ENCODE results near the gene TESK1.

Gene TESK1, protein sequence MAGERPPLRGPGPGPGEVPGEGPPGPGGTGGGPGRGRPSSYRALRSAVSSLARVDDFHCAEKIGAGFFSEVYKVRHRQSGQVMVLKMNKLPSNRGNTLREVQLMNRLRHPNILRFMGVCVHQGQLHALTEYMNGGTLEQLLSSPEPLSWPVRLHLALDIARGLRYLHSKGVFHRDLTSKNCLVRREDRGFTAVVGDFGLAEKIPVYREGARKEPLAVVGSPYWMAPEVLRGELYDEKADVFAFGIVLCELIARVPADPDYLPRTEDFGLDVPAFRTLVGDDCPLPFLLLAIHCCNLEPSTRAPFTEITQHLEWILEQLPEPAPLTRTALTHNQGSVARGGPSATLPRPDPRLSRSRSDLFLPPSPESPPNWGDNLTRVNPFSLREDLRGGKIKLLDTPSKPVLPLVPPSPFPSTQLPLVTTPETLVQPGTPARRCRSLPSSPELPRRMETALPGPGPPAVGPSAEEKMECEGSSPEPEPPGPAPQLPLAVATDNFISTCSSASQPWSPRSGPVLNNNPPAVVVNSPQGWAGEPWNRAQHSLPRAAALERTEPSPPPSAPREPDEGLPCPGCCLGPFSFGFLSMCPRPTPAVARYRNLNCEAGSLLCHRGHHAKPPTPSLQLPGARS

DNA sequence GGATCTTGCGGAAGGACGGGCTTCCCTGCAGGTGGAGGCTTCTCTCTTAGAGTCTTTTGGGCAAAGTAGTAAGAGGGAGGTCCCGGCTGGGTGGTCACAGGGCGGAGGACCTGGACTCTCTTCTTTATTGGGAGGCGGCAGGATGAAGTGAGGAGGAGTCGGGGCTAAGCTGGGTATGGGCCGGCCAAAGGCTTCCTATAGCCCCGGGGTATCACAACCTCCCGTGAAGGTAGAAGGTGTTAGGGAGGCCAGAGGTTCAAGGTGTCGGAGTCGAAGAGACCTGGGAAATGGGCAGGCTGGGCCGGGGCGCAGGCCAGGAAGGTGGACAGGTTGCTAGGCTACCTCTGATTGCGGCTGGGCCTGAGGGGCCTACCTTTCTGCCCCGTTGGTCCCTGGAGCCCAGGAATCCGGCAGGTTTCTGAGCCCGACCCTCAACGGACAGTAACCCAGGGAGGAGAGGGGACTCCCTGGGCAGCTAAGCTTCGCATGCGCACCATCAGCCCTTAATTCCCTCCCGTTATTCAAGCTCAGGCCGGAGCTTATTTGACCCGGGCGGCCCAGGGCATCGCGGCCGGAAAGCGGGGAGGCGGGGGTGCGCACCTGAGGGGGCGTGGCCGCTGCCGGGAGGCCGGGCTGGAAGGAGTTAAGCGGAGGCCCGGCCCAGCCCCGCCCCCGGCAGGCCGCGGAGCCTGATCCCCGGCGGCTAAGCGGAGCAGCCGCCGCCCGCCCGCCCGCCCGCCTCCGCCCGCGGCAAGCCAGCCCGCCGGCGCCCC, at the start of gene TESK1:
Gene TESK1, plus strand, starts transcription at position 685 of the 773 bp plus-strand sequence. CDS start 358 bp downstream, outside the sequence.
- in situ Hi-C loops (cut with MboI; ENCODE audit: low sequenced_read_pairs) = no loop called here

DNA sequence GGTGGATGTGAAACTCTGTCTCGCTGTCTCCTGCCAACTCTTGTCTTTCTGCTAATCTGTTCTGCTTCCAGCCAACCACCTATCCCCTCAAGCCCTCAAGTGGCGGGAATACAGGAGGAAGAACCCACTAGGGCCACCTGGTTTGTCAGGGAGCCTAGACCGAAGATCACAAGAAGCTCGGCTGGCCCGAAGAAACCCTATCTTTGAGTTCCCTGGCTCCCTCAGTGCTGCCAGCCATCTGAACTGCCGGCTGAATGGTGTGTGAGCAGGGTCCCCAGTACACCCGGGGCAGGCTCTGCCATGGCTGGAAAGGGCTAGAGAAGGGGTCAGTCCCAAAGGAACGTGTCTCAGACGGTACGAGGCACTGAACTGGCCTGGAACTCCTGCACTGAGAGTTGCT, 49.2 kb upstream of the TESK1 start:
- in situ Hi-C loops (cut with MboI; ENCODE audit: low sequenced_read_pairs) = no loop called here

DNA sequence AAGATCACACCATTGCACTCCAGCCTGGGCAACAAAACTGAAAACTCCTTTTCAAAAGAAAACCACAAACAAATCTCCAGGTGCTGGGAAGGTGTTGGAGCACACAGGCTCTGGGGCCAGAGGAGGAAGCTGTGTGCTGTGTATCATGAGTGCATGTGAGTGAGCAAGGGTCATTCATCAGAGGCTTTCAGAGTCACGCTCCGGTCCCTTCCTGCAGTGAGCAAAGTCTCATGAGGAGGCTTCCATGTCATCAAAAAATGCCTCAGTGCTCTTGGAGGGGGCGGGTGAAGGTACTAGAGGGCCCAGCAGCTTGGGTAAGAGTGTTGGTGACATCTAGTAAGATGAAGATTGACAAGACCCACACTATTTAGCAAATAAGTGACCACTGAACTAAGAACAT, 48.3 kb upstream of the TESK1 start:
- in situ Hi-C loops (cut with MboI; ENCODE audit: low sequenced_read_pairs) = no loop called here

DNA sequence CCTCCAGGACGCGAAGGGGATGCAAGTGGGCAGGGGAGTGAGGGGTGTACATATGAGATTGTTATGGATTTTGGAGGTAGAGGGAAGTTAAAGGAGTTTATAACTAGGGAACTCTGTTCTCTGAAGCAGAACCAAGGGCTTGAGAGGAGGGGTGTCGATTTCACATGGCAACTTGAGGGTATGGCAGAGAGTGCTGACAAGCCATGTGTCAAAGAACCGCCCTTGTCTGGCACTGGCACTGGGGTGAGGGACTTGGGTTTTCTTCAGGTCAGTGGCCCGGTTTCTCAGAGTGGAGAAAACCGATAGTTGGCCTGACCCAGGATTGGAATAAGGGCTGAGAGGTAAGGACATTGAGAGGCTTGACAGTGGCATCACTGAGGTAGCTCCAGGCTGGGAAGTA, 47.7 kb upstream of the TESK1 start:
- in situ Hi-C loops (cut with MboI; ENCODE audit: low sequenced_read_pairs) = no loop called here

DNA sequence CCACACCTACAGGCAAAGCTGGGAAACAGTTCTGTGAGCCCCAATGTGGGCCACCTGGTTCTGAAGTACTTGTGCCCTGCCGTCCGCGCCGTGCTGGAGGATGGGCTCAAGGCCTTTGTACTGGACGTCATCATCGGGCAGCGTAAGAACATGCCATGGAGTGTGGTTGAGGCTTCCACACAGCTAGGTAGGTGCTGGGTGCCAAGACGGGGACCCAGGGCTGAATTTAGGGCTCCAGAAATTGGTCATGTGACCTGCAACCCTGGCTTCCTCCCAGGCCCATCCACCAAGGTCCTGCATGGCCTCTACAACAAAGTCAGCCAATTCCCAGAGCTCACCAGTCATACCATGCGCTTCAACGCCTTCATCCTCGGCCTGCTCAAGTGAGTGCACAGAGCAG, 46.9 kb upstream of the TESK1 start:
- in situ Hi-C loops (cut with MboI; ENCODE audit: low sequenced_read_pairs) = no loop called here

DNA sequence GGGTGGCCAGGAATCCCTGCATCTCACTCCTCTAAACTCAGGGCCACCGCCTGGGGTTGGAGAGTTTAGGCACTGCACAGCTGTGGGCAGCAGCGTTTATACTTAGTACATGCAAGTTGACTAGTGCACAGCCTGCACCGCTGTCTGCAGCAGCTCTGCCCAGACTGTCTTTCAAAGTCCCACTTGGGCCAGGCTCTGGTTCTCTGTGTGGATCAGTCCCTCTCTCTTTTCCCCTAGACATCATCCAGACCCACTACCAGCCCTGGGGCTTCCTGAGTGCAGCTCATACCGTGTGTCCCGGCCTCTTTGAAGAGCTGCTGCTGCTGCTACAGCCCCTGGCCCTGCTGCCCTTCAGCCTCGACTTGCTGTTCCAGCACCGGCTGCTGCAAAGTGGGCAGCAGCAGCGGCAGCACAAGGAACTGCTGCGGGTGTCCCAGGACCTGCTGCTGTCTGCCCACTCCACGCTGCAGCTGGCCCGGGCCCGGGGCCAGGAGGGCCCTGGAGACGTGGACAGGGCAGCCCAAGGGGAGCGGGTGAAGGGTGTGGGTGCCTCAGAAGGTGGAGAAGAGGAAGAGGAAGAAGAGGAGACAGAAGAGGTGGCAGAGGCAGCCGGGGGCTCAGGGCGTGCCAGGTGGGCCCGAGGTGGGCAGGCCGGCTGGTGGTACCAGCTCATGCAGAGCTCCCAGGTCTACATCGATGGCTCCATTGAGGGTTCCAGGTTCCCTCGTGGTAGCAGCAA, 45.1 kb upstream of the TESK1 start:
- in situ Hi-C loops (cut with MboI; ENCODE audit: low sequenced_read_pairs) = no loop called here

DNA sequence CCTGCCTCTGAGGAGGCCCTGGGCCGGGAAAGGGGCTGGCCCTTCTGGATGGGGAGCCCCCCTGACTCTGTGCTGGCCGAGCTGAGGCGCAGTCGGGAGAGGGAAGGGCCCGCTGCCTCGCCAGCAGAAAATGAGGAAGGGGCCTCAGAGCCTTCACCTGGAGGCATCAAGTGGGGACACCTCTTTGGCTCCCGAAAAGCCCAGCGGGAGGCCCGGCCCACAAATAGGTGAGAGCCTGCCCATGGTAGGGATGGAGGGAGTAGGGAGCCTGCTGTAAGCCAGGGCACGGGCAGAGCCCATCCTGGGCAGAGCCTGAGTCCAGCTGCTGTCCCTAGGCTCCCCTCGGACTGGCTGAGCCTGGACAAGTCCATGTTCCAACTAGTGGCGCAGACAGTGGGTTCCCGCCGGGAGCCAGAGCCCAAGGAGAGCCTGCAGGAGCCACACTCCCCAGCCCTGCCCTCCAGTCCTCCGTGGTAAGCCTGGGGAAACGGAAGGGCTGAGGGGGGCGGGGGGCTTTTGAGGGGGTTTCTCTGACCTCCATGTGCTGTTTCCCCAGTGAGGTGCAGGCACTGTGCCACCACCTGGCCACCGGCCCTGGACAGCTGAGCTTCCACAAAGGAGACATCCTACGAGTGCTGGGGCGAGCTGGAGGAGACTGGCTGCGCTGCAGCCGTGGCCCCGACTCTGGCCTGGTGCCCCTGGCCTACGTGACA, 44.3 kb upstream of the TESK1 start:
- in situ Hi-C loops (cut with MboI; ENCODE audit: low sequenced_read_pairs) = no loop called here

DNA sequence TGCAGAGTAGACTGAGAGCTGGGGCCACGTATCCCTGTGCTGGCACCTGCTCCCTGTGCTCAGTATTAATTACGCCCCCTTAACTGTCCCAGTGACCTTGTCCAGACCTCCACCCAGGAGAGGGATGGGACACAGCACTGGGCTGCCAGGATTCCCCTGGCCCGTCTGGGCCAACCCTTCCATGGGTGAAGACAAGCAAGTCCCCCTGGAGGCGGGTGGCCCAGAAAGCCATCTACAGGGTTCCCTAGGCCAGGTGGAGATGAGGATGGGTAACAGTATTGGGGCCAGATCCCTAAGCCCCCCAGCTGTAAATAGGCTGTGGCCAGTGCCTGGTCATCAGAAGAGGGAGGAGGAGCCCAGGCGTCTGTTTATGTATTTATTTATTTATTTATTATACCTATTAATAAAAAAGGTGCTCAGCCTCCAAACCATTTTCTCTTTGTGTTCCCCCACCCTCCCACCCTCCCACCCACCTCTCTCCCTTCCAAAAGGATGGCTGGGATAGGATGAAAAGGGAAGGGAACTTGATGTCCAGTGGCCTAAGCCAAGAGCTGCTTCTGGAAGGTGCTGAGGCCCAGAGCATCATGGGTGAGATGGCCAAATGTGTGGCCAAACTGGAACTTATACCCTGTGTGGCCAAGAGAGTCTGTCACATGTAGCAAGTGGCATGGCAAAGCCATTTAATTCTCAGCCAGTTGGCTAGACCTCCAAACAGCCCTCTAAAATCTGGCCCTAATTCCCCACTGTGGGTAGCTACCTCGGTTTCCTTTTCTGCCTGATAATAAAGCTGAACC, 43.4 kb upstream of the TESK1 start:
- in situ Hi-C loops (cut with MboI; ENCODE audit: low sequenced_read_pairs) = no loop called here

DNA sequence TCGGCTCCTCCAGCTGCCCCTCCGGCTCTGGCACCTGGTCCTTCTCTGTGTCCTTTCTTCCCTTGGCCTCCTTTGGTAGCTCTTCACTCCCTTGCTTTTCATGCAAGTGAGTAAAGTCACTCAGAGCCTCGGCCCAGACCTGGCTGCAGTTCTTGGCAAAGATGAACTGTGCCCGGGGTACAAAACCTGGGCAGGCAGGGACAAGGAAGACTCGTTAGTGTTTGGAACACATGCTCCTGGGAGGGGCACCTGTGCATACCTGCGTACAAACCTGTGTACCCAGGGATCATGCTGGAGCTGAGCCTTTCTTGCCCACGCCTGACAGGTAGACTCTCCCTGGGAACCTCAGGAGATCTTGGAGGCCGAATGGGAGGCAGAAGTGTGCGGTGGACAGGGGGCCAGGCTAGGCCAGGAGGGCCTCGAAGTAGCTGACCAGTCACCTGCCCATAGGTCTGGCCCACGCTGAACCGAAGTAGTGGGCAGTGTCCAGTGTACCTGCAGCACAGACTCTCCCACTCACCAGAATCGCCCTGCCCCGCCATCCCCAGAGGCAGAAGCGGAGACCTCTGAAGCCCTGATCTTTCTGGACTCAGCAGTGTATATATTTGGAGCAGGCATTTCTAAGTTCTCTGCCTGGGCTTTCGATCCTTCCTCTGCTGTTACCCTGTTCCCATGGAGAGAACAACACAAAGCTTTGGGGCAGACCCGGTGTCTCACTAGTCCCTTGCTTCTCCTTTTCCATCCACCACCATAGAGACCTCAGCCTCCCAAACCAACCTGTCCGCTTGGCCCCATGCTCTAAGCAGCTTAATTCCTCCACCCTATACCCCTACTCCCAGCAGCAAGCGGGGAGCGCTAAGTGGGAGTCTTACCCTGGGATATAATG, 41.9 kb upstream of the TESK1 start:
- in situ Hi-C loops (cut with MboI; ENCODE audit: low sequenced_read_pairs) = no loop called here

DNA sequence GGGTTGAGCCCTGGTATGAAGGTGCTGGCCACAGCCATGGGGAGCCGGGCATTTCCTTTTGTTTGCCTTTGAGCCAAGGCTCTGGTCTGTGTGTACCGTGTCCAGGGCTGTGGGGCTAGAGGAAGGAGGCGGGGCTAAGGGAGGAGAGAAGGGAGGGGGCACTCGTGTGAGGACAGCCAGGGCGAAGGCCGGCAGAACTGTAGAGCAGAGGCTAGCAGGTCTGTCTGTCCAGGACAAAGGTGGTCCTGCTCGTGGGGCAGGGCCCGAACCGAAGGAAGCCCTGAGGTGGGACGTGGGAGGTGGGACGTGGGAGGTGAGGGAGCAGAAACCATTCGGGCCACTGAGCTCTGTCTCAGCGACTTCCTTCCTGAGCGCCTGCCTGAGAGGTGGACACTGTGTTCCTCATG, 41.3 kb upstream of the TESK1 start:
- in situ Hi-C loops (cut with MboI; ENCODE audit: low sequenced_read_pairs) = no loop called here

DNA sequence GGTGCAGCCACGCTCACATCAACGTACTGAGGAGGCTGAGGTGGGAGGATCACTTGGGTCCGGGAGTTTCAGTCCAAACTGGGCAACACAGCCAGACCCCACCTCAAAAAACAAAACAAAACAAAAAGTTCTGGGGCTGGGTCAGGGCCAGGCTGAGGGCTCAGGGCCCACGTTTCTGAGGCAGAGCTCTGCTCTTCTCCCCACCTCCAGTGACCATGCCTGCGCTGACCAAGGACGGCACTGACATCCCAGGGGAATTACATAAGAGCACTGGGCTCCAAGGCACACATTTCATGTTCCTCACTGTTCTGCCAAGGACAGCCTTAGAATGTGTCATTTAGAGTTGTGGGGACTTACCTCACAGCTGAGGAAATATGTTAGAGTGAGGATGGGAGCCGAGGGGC, 40.4 kb upstream of the TESK1 start:
- in situ Hi-C loops (cut with MboI; ENCODE audit: low sequenced_read_pairs) = no loop called here

DNA sequence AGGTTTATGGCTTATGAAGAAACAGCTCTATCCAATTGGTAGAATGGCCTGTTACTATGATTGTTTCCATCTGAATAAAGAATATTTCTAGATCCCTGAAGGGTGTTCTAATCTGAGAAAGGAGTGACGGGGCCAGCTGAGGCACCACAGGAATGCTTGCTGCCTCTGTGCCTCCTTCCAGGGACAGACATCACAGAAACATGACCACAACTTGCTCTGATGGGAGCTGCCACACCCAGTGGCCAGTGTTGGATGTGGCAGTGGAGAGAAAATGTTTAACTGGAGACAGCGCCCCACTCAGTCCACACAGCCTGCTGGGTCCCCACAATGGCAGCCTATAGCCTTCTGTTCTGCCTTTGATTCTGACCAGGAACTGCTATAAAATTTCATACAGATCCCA, 38.6 kb upstream of the TESK1 start:
- in situ Hi-C loops (cut with MboI; ENCODE audit: low sequenced_read_pairs) = no loop called here

DNA sequence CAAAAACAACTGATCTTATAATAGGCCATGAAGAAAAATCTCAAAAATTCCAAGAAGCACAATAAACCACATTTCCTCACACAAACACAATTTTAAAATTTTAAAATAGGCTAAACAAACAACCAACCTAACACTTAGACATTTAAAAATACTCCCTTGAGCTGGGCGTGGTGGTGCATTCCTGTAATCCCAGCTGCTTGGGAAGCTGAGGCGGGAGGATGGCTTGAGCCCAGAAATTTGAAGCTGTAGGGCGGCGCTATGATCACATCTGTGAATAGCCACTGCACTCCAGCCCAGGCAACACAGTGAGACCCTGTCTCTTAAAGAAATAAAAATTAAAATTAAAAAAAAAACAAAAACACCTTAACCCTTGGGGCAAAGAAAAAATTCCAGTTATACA, 36.9 kb upstream of the TESK1 start:
- in situ Hi-C loops (cut with MboI; ENCODE audit: low sequenced_read_pairs) = no loop called here

DNA sequence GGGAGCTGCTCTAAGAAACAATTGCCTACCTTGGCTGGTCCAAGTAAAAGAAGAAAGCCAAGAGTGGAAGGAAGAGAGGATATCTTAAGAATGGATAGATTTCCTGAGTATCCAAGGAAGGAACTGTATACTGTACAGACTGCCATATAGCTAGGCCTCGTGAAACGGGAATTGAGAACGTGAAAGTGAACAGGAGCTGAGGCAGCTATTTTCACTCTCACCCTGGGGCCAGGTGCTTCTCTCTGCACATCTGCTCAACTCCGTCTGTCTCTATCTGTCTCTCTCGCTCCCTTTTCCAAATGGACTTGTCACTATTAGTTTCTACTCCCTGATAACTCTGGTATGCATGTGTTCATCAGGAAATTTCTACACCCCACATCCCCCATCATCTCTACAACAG, 35.9 kb upstream of the TESK1 start:
- in situ Hi-C loops (cut with MboI; ENCODE audit: low sequenced_read_pairs) = no loop called here

DNA sequence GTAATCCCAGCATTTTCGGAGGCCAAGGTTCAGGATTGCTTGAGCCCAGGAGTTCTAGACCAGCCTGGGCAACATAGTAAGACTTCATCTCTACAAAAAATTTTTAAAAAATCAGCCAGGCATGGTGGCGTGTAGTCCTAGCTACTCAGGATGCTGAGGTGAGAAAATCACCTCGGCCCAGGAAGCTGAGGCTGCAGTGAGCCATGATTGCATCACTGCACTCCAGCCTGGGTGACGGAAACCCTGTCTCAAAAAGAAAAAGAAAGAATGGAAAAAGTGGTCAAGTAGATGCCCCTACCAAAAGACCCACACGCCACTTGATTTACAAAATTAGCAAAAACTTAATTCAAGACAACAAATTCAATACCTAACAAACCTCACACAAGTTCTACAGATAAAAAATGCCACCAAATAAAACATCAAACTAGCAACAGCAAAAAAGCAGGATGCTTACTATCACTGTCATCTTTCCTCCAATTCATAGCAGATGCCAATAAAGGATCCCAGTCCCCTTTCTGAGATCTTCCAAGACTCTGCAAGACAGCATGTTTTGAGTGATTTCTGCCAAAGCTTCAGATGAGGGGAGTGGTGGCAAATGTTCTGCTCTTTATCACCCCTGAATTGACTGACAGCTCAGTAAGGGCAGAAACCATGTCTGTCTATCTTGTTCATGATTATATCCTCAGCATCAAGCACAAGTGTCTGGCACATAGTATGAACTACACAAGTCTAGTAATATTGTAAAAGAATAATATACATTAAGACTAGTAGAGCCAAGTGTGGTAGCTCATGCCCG, 34.2 kb upstream of the TESK1 start:
- in situ Hi-C loops (cut with MboI; ENCODE audit: low sequenced_read_pairs) = no loop called here

DNA sequence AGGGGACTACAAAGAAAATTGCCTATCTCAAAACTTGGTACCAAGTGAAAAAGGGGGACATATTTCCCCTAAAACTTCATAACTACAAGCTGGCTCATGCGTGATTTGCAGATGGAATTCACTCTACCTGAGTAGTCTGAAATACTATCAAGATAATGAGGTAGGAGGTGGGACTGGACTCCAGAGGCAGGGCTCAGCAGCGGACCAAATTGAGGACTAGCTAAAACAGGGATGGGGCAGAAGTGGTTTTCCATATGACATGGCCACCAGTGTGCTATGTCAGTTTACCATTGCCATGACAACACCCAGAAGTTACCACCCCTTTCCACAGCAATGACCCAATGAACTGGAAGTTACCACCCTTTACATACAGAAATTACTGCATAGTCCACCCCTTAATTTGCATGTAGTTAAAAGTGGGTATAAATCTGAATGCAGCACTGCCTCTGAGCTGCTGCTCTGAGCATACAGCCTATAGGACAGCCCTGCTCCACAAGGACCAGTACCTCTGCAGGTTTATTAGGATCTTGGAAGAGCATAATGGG, 30.4 kb upstream of the TESK1 start:
- in situ Hi-C loops (cut with MboI; ENCODE audit: low sequenced_read_pairs) = no loop called here

DNA sequence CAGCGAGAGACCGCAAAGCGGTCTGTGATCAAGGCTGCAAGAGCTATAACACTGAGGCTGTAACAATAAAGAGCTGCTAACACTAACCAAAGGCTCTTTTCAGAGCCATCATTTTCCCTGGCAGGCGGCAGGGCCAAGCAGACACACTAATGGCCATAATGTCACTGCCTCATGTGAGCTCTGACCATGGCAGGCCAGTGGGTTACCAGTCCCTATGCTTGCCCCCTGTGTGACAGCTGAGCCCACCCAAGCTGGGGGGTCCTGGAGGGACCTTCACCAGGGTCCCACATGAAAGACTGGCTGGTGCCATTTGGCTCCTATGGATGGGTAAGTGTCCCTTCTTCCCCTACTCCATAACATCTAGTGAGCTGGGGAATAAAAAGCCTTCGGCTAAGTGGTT, 29.6 kb upstream of the TESK1 start:
- in situ Hi-C loops (cut with MboI; ENCODE audit: low sequenced_read_pairs) = no loop called here

DNA sequence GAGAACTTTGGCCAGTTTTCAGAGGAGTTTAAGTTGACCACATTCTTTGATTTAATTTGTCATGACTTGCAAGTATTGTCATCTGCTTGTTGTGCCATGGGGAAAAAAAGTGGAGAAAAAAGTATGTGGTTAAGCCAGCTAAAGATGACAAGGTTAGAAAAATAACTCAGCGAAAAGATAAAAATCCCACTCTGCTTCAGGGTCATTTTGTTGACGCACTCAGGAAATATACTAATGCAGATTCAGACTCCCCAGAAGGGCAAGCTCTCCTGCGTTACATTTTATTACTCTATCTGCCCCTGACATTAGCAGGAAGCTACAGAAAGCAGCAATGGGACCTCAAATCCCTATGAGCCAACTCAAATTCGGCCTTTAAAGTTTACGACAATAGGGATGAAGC, 27.6 kb upstream of the TESK1 start:
- in situ Hi-C loops (cut with MboI; ENCODE audit: low sequenced_read_pairs) = no loop called here

Measured in HL-60/S4 treated with phorbol 12-myristate 13-acetate at 8.2 ng/mL for 4 days and 3 days (cell line).